HUES64 (cell line): Measurements from ENCODE around the gene PCSK7.

ENCODE experiments used
- H3K27ac ChIP-seq: 2 replicates; pipeline ENCODE4 v1.7.0; 2013; ENCODE audit warnings: low read depth, low read length, inconsistent platforms
- H3K27me3 ChIP-seq: 2 replicates; pipeline ENCODE4 v1.6.1; 2013; ENCODE audit warnings: mild to moderate bottlenecking, low read length; ENCODE audit not compliant: insufficient read depth
- H3K36me3 ChIP-seq: 2 replicates; pipeline ENCODE4 v1.6.1; 2013; ENCODE audit warnings: mild to moderate bottlenecking, low read length; ENCODE audit not compliant: insufficient read depth
- H3K4me1 ChIP-seq: 2 replicates; pipeline ENCODE4 v1.6.1; 2013; ENCODE audit warnings: mild to moderate bottlenecking, low read length, moderate library complexity; ENCODE audit not compliant: insufficient read depth
- H3K4me3 ChIP-seq: 2 replicates; pipeline ENCODE4 v1.5.1; 2013; ENCODE audit warnings: mild to moderate bottlenecking, low read length, moderate library complexity
- H3K9ac ChIP-seq: 2 replicates; pipeline ENCODE4 v1.6.1; 2013; ENCODE audit warnings: mild to moderate bottlenecking, low read depth, low read length
- H3K9me3 ChIP-seq: 2 replicates; pipeline ENCODE4 v1.6.1; 2013; ENCODE audit warnings: low read depth, low read length; ENCODE audit not compliant: insufficient read depth
- WGBS: fragments of 150-250, 120-280 bp; methylation state at CpG from one replicate; pipeline ENCODE4 v1.1.7; 2013; ENCODE audit warnings: missing lambda C conversion rate; 5-methylcytosine and 5-hydroxymethylcytosine counted together

PCSK7 gene

GRCh38 chr11:117170210-117170609 lies 61.7 kb downstream of the PCSK7 start:
- no peaks in the 10 kb centered on the region for H3K9me3 ChIP-seq
- H3K4me3 ChIP-seq = no peak overlapping the region
- peaks cover 78% of the 10 kb centered on the region for H3K36me3 ChIP-seq
- 95% methylated on average over 9 of the region's 9 CpGs for whole genome bisulfite sequencing
- no peaks in the 10 kb centered on the region for H3K27me3 ChIP-seq
- peaks cover 32% of the 10 kb centered on the region; the same call in 1 of the 2 replicates for H3K4me1 ChIP-seq
- no peak overlapping the region for H3K27ac ChIP-seq
- H3K9ac ChIP-seq = no peak overlapping the region

- Histone ChIP-seq H3K27me3 (no peaks in the 10 kb centered on the region), H3K9ac (no peak overlapping the region), H3K36me3 (peaks cover 81% of the 10 kb centered on the region), H3K9me3 (no peaks in the 10 kb centered on the region), H3K4me3 (no peak overlapping the region), H3K4me1 (peaks cover 32% of the 10 kb centered on the region; the same call in 1 of the 2 replicates), H3K27ac (no peak overlapping the region)
- WGBS = 95% methylated on average over 2 of the region's 2 CpGs
Measured at GRCh38 chr11:117169736-117170135, 62.1 kb downstream of the PCSK7 start.

- no peaks in the 10 kb centered on the region for H3K27me3 ChIP-seq
- H3K36me3 ChIP-seq = peaks cover 95% of the 10 kb centered on the region
Measured at GRCh38 chr11:117166491-117166890, 65.4 kb downstream of the PCSK7 start.

GRCh38 chr11:117160826-117161225 lies 71.0 kb downstream of the PCSK7 start:
- Histone ChIP-seq H3K4me3 (no peak overlapping the region), H3K27me3 (no peaks in the 10 kb centered on the region), H3K27ac (no peak overlapping the region), H3K4me1 (no peaks in the 10 kb centered on the region), H3K36me3 (peaks cover 85% of the 10 kb centered on the region), H3K9me3 (no peaks in the 10 kb centered on the region), H3K9ac (no peak overlapping the region)
- WGBS = 92% methylated on average over 2 of the region's 2 CpGs

More at GRCh38 chr11:117166491-117166890, 65.4 kb downstream of the PCSK7 start:
- WGBS = 88% methylated on average over 1 of the region's 1 CpG
- Histone ChIP-seq H3K4me3 (no peak overlapping the region), H3K9ac (no peak overlapping the region), H3K9me3 (no peaks in the 10 kb centered on the region), H3K27ac (no peak overlapping the region), H3K4me1 (peaks cover 16% of the 10 kb centered on the region; the same call in 1 of the 2 replicates)

- no peaks in the 10 kb centered on the region for H3K9me3 ChIP-seq
- WGBS = 100% methylated on average over 1 of the region's 2 CpGs
- H3K4me1 ChIP-seq = no peaks in the 10 kb centered on the region
- no peaks in the 10 kb centered on the region for H3K27me3 ChIP-seq
- H3K36me3 ChIP-seq = peaks cover 84% of the 10 kb centered on the region
- no peak overlapping the region for H3K9ac ChIP-seq
- no peak overlapping the region for H3K27ac ChIP-seq
- no peak overlapping the region for H3K4me3 ChIP-seq
Measured at GRCh38 chr11:117159892-117160291, 72.0 kb downstream of the PCSK7 start.

GRCh38 chr11:117157507-117157906 lies 74.4 kb downstream of the PCSK7 start:
- H3K27ac ChIP-seq = no peak overlapping the region
- H3K36me3 ChIP-seq = peaks cover 80% of the 10 kb centered on the region
- 88% methylated on average over 2 of the region's 2 CpGs for WGBS
- H3K9me3 ChIP-seq = no peaks in the 10 kb centered on the region
- H3K4me1 ChIP-seq = no peaks in the 10 kb centered on the region
- H3K4me3 ChIP-seq = no peak overlapping the region
- H3K9ac ChIP-seq = no peak overlapping the region
- no peaks in the 10 kb centered on the region for H3K27me3 ChIP-seq

GRCh38 chr11:117154468-117154867 lies 77.4 kb downstream of the PCSK7 start:
- Histone ChIP-seq H3K9me3 (no peaks in the 10 kb centered on the region), H3K9ac (no peak overlapping the region), H3K36me3 (peaks cover 62% of the 10 kb centered on the region), H3K27me3 (no peaks in the 10 kb centered on the region), H3K4me3 (no peak overlapping the region), H3K27ac (no peak overlapping the region), H3K4me1 (no peaks in the 10 kb centered on the region)
- WGBS = 98% methylated on average over 5 of the region's 5 CpGs
